PFSK-1 (cell line): ENCODE measurements around the gene NIPAL3.

Source experiments
- FOXP2 ChIP-seq: optimal IDR thresholded peaks from 2 replicates; pipeline ENCODE3; 2011; ENCODE audit warnings: borderline replicate concordance, control low read depth, inconsistent platforms; ENCODE audit not compliant: insufficient read depth; ENCODE audit errors: extremely low read length, extremely low read depth
- POLR2AphosphoS5 ChIP-seq: IDR thresholded peaks from 2 replicates; pipeline ENCODE4 v1.6.1; 2012; ENCODE audit warnings: low read depth, mild to moderate bottlenecking, control low read depth, low read length, moderate library complexity
- REST ChIP-seq, 2 experiments: IDR thresholded peaks; 2 replicates each; pipeline versions ENCODE4 v1.6.1 to v1.8.0; 2011 to 2012; ENCODE audit warnings: low read depth in 2 of 2, low read length in 2 of 2, control low read depth in 1 of 2, inconsistent platforms in 1 of 2, mild to moderate bottlenecking in 1 of 2, moderate library complexity in 1 of 2; ENCODE audit not compliant: insufficient read depth in 1 of 2
- SIN3A ChIP-seq: IDR thresholded peaks from 2 replicates; pipeline ENCODE4 v1.6.1; 2012; ENCODE audit warnings: mild to moderate bottlenecking, low read length, moderate library complexity, borderline replicate concordance; ENCODE audit not compliant: insufficient read depth
- TAF1 ChIP-seq: IDR thresholded peaks from 2 replicates; pipeline ENCODE4 v1.6.1; 2012; ENCODE audit warnings: low read length, control low read depth, borderline replicate concordance; ENCODE audit not compliant: insufficient read depth

GRCh38 chr1:24500448-24501048 lies 84.9 kb downstream of the NIPAL3 start:
- TF ChIP-seq POLR2AphosphoS5 (no peak), REST (IDR thresholded peaks at IDR 0.05; ENCODE audit: insufficient read depth in 1 of 2, low read depth in 2 of 2, low read length in 2 of 2) (no peak), SIN3A (no peak), TAF1 (no peak), FOXP2 (no peak)
